Fibroblast of lung (primary cell): ENCODE data around the gene PPP1R1A. TPM values are rescaled to one million over a fixed set of nuclear protein-coding genes. Genes with fewer than 3 reads are reported as not detected.

ENCODE experiments used
- DNase-seq, 2 donors: peaks; one replicate each; pipeline versions ENCODE4 v3.0.0 to v3.0.0-alpha.2; 2010; ENCODE audit warnings: low read depth in 2 of 2
- H2AFZ ChIP-seq: 2 replicates; pipeline ENCODE4 v1.5.1; 2012; ENCODE audit warnings: low read length, control low read depth, inconsistent platforms
- H3K27ac ChIP-seq: 2 replicates; pipeline ENCODE4 v1.5.1; 2011; ENCODE audit warnings: low read length, control low read depth; ENCODE audit not compliant: insufficient read depth
- H3K27me3 ChIP-seq: 2 replicates; pipeline ENCODE4 v1.5.1; 2011; ENCODE audit warnings: mild to moderate bottlenecking, low read length; ENCODE audit not compliant: control insufficient read depth, insufficient read depth
- H3K36me3 ChIP-seq: 2 replicates; pipeline ENCODE4 v1.5.1; 2011; ENCODE audit warnings: low read length; ENCODE audit not compliant: control insufficient read depth, insufficient read depth
- H3K4me1 ChIP-seq: 2 replicates; pipeline ENCODE4 v1.5.1; 2011; ENCODE audit warnings: low read length; ENCODE audit not compliant: control insufficient read depth, insufficient read depth; ENCODE audit errors: extremely low read depth
- H3K4me2 ChIP-seq: 2 replicates; pipeline ENCODE4 v1.5.1; 2011; ENCODE audit warnings: low read length, control low read depth; ENCODE audit not compliant: insufficient read depth; ENCODE audit errors: extremely low read depth
- H3K4me3 ChIP-seq, 4 experiments: fragments of 200-600 bp in 1 of 4; sonication (generic) in 1 of 4; replicated peaks in 1 of 4; 2 replicates each; pipeline ENCODE4 v1.5.1; 2011 to 2016; ENCODE audit warnings: low read length in 4 of 4, low read depth in 3 of 4, mild to moderate bottlenecking in 3 of 4, control low read depth in 2 of 4, inconsistent platforms in 1 of 4, mixed read lengths in 1 of 4; ENCODE audit not compliant: insufficient read depth in 1 of 4; ENCODE audit errors: control extremely low read depth in 1 of 4
- H3K79me2 ChIP-seq: 2 replicates; pipeline ENCODE4 v1.5.1; 2012; ENCODE audit warnings: mild to moderate bottlenecking, low read length, inconsistent platforms; ENCODE audit not compliant: control insufficient read depth, insufficient read depth
- H3K9ac ChIP-seq: 2 replicates; pipeline ENCODE4 v1.5.1; 2011; ENCODE audit warnings: mild to moderate bottlenecking, low read length, control low read depth; ENCODE audit not compliant: insufficient read depth
- H3K9me3 ChIP-seq: 2 replicates; pipeline ENCODE4 v1.5.1; 2012; ENCODE audit warnings: low read depth, low read length; ENCODE audit not compliant: control insufficient read depth, insufficient read depth
- H4K20me1 ChIP-seq: 2 replicates; pipeline ENCODE4 v1.5.1; 2011; ENCODE audit warnings: low read length; ENCODE audit not compliant: control insufficient read depth, insufficient read depth; ENCODE audit errors: extremely low read depth
- CTCF ChIP-seq, 2 donors: IDR thresholded peaks in 1 of 2; conservative IDR thresholded peaks in 1 of 2; 1 replicate in 1 of 2; 2 replicates in 1 of 2; pipeline ENCODE4 v1.5.1; 2011 to 2012; ENCODE audit warnings: low read length in 2 of 2, control low read depth in 1 of 2, inconsistent platforms in 1 of 2, low read depth in 1 of 2, mild to moderate bottlenecking in 1 of 2
- EZH2 ChIP-seq: IDR thresholded peaks from 2 replicates; pipeline ENCODE4 v1.5.1; 2012; ENCODE audit warnings: low read length, control low read depth, mild to moderate bottlenecking; ENCODE audit errors: missing control alignments
- polyA plus RNA-seq, 2 donors: library from polyadenylated mRNA; depleted of rRNA in 1 of 2; stranded (reverse) in 1 of 2; unstranded in 1 of 2; fragments of >200 nt; gene quantifications; 2 replicates each; pipeline ENCODE4 v1.2.1, GENCODE V29; 2011 to 2012; ENCODE audit warnings: missing spikeins in 1 of 2
- total RNA-seq: library from RNA; depleted of rRNA; stranded (reverse); fragments of >200 nt; gene quantifications from 2 replicates; pipeline ENCODE4 v1.2.1, GENCODE V29; 2014

The PPP1R1A gene
- total and polyA plus RNA-seq, 2 donors (not counting 1 experiment from before 2014, with no cell fraction given), result not detected

- Histone ChIP-seq H3K79me2 (no peaks in the 10 kb centered on the region), H3K4me1 (no peaks in the 10 kb centered on the region), H4K20me1 (no peaks in the 10 kb centered on the region), H3K4me2 (no peak overlapping the region), H3K4me3 (no peak overlapping the region), H3K9me3 (no peaks in the 10 kb centered on the region), H2AFZ (no peak overlapping the region), H3K27ac (no peak overlapping the region), H3K36me3 (no peaks in the 10 kb centered on the region), H3K27me3 (no peaks in the 10 kb centered on the region), H3K9ac (no peak overlapping the region)
- DNase-seq, result no peak
- no peak for TF ChIP-seq CTCF (conservative IDR thresholded peaks at IDR 0.05 in 1 of 2, IDR thresholded peaks at IDR 0.05 in 1 of 2; ENCODE audit: low read depth in 1 of 2, low read length in 2 of 2)
- TF ChIP-seq EZH2, result no peak
Observed at GRCh38 chr12:54627304-54627703, 38.8 kb upstream of the PPP1R1A start.

GRCh38 chr12:54625598-54625997 is 37.1 kb upstream of the PPP1R1A start:
- H3K9me3 ChIP-seq, result no peaks in the 10 kb centered on the region
- TF ChIP-seq EZH2 (no peak), CTCF (conservative IDR thresholded peaks at IDR 0.05 in 1 of 2, IDR thresholded peaks at IDR 0.05 in 1 of 2; ENCODE audit: low read depth in 1 of 2, low read length in 2 of 2) (no peak)
- no peaks in the 10 kb centered on the region for H3K27me3 ChIP-seq
- no peak overlapping the region for H2AFZ ChIP-seq
- no peaks in the 10 kb centered on the region for H4K20me1 ChIP-seq
- no peaks in the 10 kb centered on the region for H3K4me1 ChIP-seq
- H3K9ac ChIP-seq, result no peak overlapping the region
- no peaks in the 10 kb centered on the region for H3K36me3 ChIP-seq
- H3K79me2 ChIP-seq, result no peaks in the 10 kb centered on the region
- no peak overlapping the region for H3K4me2 ChIP-seq
- no peak overlapping the region for H3K4me3 ChIP-seq
- no peak for DNase-seq
- no peak overlapping the region for H3K27ac ChIP-seq

GRCh38 chr12:54624315-54625279 is 36.1 kb upstream of the PPP1R1A start:
- Histone ChIP-seq H3K4me2 (no peak overlapping the region), H2AFZ (no peak overlapping the region), H3K27ac (no peak overlapping the region), H3K4me1 (no peaks in the 10 kb centered on the region), H3K9ac (no peak overlapping the region), H3K79me2 (no peaks in the 10 kb centered on the region), H3K27me3 (no peaks in the 10 kb centered on the region), H3K36me3 (no peaks in the 10 kb centered on the region), H3K9me3 (no peaks in the 10 kb centered on the region), H3K4me3 (no peak overlapping the region), H4K20me1 (no peaks in the 10 kb centered on the region)
- no peak for DNase-seq
- no peak for TF ChIP-seq EZH2
- TF ChIP-seq CTCF (conservative IDR thresholded peaks at IDR 0.05 in 1 of 2, IDR thresholded peaks at IDR 0.05 in 1 of 2; ENCODE audit: low read depth in 1 of 2, low read length in 2 of 2), result no peak
